NOMO-1 (cell line): ENCODE results near the gene ACADS.

ENCODE experiments used
- DNase-seq, 2 experiments: peaks; one replicate each; lab custom pipeline; 2025; ENCODE audit not compliant: unreplicated experiment in 2 of 2; lab: John Stamatoyannopoulos, UW

Gene ACADS

GRCh38 chr12:120784804-120785203, 59.2 kb downstream of the ACADS start:
- DNase-seq, result no peak

GRCh38 chr12:120787889-120788288, 62.3 kb downstream of the ACADS start:
- DNase-seq, result no peak
